HFF-Myc (cell line): ENCODE measurements around the gene NAV2.

Experiments used
- DNase-seq: peaks from one replicate; pipeline ENCODE4 v3.0.0-alpha.2; 2011; ENCODE audit warnings: low read depth; ENCODE audit errors: extremely low read depth
- H3K4me3 ChIP-seq: replicated peaks from 2 replicates; pipeline ENCODE4 v1.5.1; 2011; ENCODE audit warnings: low read depth, mild to moderate bottlenecking, control low read depth, low read length
- CTCF ChIP-seq: IDR thresholded peaks from 2 replicates; pipeline ENCODE4 v1.5.1; 2012; ENCODE audit warnings: mild to moderate bottlenecking, low read depth, low read length, control low read depth; ENCODE audit errors: missing control alignments

The NAV2 gene

GRCh38 chr11:20042045-20042639, 329.5 kb downstream of the NAV2 start:
- H3K4me3 ChIP-seq, result no peak overlapping the region
- no peak for TF ChIP-seq CTCF
- no peak for DNase-seq

- no peak for DNase-seq
- TF ChIP-seq CTCF, result no peak
- H3K4me3 ChIP-seq, result no peak overlapping the region
Observed at GRCh38 chr11:20042811-20043341, 330.2 kb downstream of the NAV2 start.

GRCh38 chr11:20043992-20044391, 331.4 kb downstream of the NAV2 start:
- no peak for TF ChIP-seq CTCF
- no peak overlapping the region for H3K4me3 ChIP-seq

GRCh38 chr11:20045098-20045688, 332.6 kb downstream of the NAV2 start:
- H3K4me3 ChIP-seq, result no peak overlapping the region
- no peak for DNase-seq
- no peak for TF ChIP-seq CTCF

More at GRCh38 chr11:20043992-20044391, 331.4 kb downstream of the NAV2 start:
- no peak for DNase-seq

- no peak overlapping the region for H3K4me3 ChIP-seq
- TF ChIP-seq CTCF, result no peak
- no peak for DNase-seq
Observed at GRCh38 chr11:20046416-20046815, 333.8 kb downstream of the NAV2 start.

GRCh38 chr11:20047006-20047768, 334.6 kb downstream of the NAV2 start:
- no peak overlapping the region for H3K4me3 ChIP-seq
- no peak for DNase-seq
- no peak for TF ChIP-seq CTCF
